ENCODE results near the gene GRID1.

GRID1 gene

GRCh38 chr10:86366033-86366901 lies at the start of gene GRID1:
TSS of gene GRID1 (minus strand) at chr10:86366795.
- DNase-seq, result peak; percentile 75 to 87

GRCh38 chr10:86415583-86415982 lies 49.0 kb upstream of the GRID1 start:
- no peak for DNase-seq

GRCh38 chr10:86415116-86415515 lies 48.5 kb upstream of the GRID1 start:
- DNase-seq, result no peak

GRCh38 chr10:86413046-86413728 lies 46.6 kb upstream of the GRID1 start:
- DNase-seq, result no peak

- no peak for DNase-seq
Measured at GRCh38 chr10:86411852-86412560, 45.4 kb upstream of the GRID1 start.

- DNase-seq, result peak in 1 of 2 donors; percentile 30
Measured at GRCh38 chr10:86411281-86411841, 44.8 kb upstream of the GRID1 start.

GRCh38 chr10:86410542-86411124 lies 44.0 kb upstream of the GRID1 start:
- no peak for DNase-seq

- no peak for DNase-seq
Measured at GRCh38 chr10:86409183-86409582, 42.6 kb upstream of the GRID1 start.

- no peak for DNase-seq
Measured at GRCh38 chr10:86403183-86403797, 36.7 kb upstream of the GRID1 start.

GRCh38 chr10:86402283-86402941 lies 35.8 kb upstream of the GRID1 start:
- DNase-seq, result peak in 1 of 2 donors; percentile 18

GRCh38 chr10:86401588-86402282 lies 35.1 kb upstream of the GRID1 start:
- DNase-seq, result peak in 1 of 2 donors; percentile 20

GRCh38 chr10:86400705-86401587 lies 34.4 kb upstream of the GRID1 start:
- peak in 1 of 2 donors; percentile 20 for DNase-seq

GRCh38 chr10:86399879-86400704 lies 33.5 kb upstream of the GRID1 start:
- DNase-seq, result peak; percentile 91

GRCh38 chr10:86399514-86399878 lies 32.9 kb upstream of the GRID1 start:
- no peak for DNase-seq

GRCh38 chr10:86397120-86397519 lies 30.5 kb upstream of the GRID1 start:
- no peak for DNase-seq

GRCh38 chr10:86393862-86394455 lies 27.4 kb upstream of the GRID1 start:
- no peak for DNase-seq

- DNase-seq, result no peak
Measured at GRCh38 chr10:86393362-86393761, 26.8 kb upstream of the GRID1 start.

GRCh38 chr10:86392723-86393094 lies 26.1 kb upstream of the GRID1 start:
- no peak for DNase-seq
